H9 (cell line): ENCODE results near the gene CIB4. TPM values are rescaled to one million over a fixed set of nuclear protein-coding genes. Genes with fewer than 3 reads are reported as not detected.
A peak's percentile ranks its signal among the peaks of the same experiment; 100 is the strongest.
"Not testable (repeated sequence)": the region's sequence is repeated elsewhere in the genome, so short reads cannot be mapped to it uniquely, and the experiment has no call there.

Source experiments
- DNase-seq: peaks from one replicate; pipeline ENCODE4 v3.0.0-alpha.2; 2017
- H2AFZ ChIP-seq: one replicate; pipeline ENCODE4 v1.6.1; 2013; ENCODE audit warnings: mild to moderate bottlenecking, low read length, control low read depth, moderate library complexity
- H2AK5ac ChIP-seq: 2 replicates; pipeline ENCODE4 v1.6.1; 2013; ENCODE audit warnings: low read length, control low read depth, mixed read lengths; ENCODE audit not compliant: insufficient read length
- H2BK120ac ChIP-seq: one replicate; pipeline ENCODE4 v1.6.1; 2013; ENCODE audit warnings: low read depth, mild to moderate bottlenecking, low read length, control low read depth, inconsistent platforms; ENCODE audit not compliant: poor library complexity, severe bottlenecking
- H2BK12ac ChIP-seq: 2 replicates; pipeline ENCODE4 v1.6.1; 2013; ENCODE audit warnings: low read length, control low read depth, mixed read lengths, low read depth; ENCODE audit not compliant: insufficient read length
- H2BK15ac ChIP-seq: 2 replicates; pipeline ENCODE4 v1.6.1; 2013; ENCODE audit warnings: low read depth, low read length, control low read depth
- H2BK20ac ChIP-seq: one replicate; pipeline ENCODE4 v1.6.1; 2013; ENCODE audit warnings: low read depth, mild to moderate bottlenecking, low read length, control low read depth, inconsistent platforms; ENCODE audit not compliant: poor library complexity, severe bottlenecking
- H2BK5ac ChIP-seq: 2 replicates; pipeline ENCODE4 v1.6.1; 2013; ENCODE audit warnings: low read length, control low read depth, mixed read lengths; ENCODE audit not compliant: insufficient read length
- H3K14ac ChIP-seq: 2 replicates; pipeline ENCODE4 v1.6.1; 2013; ENCODE audit warnings: low read length, control low read depth; ENCODE audit not compliant: insufficient read depth
- H3K18ac ChIP-seq: 2 replicates; pipeline ENCODE4 v1.6.1; 2013; ENCODE audit warnings: low read depth, mild to moderate bottlenecking, mixed read lengths, low read length, control low read depth; ENCODE audit not compliant: insufficient read length
- H3K23ac ChIP-seq: 2 replicates; pipeline ENCODE4 v1.6.1; 2013; ENCODE audit warnings: low read length, control low read depth, mixed read lengths, low read depth; ENCODE audit not compliant: insufficient read length
- H3K23me2 ChIP-seq: 2 replicates; pipeline ENCODE4 v1.6.1; 2013; ENCODE audit warnings: low read depth, mild to moderate bottlenecking, mixed read lengths, low read length, control low read depth; ENCODE audit not compliant: insufficient read length, poor library complexity, severe bottlenecking
- H3K27ac ChIP-seq: 2 replicates; pipeline ENCODE4 v1.5.1; 2013; ENCODE audit warnings: low read length, control low read depth, mixed read lengths, low read depth; ENCODE audit not compliant: insufficient read length
- H3K27me3 ChIP-seq: 2 replicates; pipeline ENCODE4 v1.6.1; 2013; ENCODE audit warnings: low read length, control low read depth, inconsistent platforms; ENCODE audit not compliant: insufficient read depth
- H3K4ac ChIP-seq: 2 replicates; pipeline ENCODE4 v1.6.1; 2013; ENCODE audit warnings: low read depth, mild to moderate bottlenecking, control low read depth, inconsistent platforms, low read length, moderate library complexity
- H3K4me1 ChIP-seq: 2 replicates; pipeline ENCODE4 v1.6.1; 2013; ENCODE audit warnings: low read length, control low read depth, inconsistent platforms; ENCODE audit not compliant: insufficient read depth
- H3K4me2 ChIP-seq: 2 replicates; pipeline ENCODE4 v1.6.1; 2013; ENCODE audit warnings: low read length, control low read depth, mixed read lengths; ENCODE audit not compliant: insufficient read length, insufficient read depth
- H3K56ac ChIP-seq: 2 replicates; pipeline ENCODE4 v1.6.1; 2013; ENCODE audit warnings: low read depth, mild to moderate bottlenecking, mixed read lengths, low read length, control low read depth; ENCODE audit not compliant: insufficient read length
- H3K79me1 ChIP-seq: 2 replicates; pipeline ENCODE4 v1.6.1; 2013; ENCODE audit warnings: low read depth, mild to moderate bottlenecking, moderate library complexity, low read length, control low read depth, inconsistent platforms; ENCODE audit not compliant: insufficient read depth, poor library complexity, severe bottlenecking
- H3K79me2 ChIP-seq: 2 replicates; pipeline ENCODE4 v1.6.1; 2013; ENCODE audit warnings: low read length, control low read depth, inconsistent platforms; ENCODE audit not compliant: insufficient read depth
- H3K9ac ChIP-seq: 2 replicates; pipeline ENCODE4 v1.6.1; 2013; ENCODE audit warnings: low read length, control low read depth, mixed read lengths; ENCODE audit not compliant: insufficient read length; ENCODE audit errors: extremely low read depth
- H3K9me3 ChIP-seq: one replicate; pipeline ENCODE4 v1.6.1; 2013; ENCODE audit warnings: low read depth, low read length, inconsistent platforms; ENCODE audit not compliant: control insufficient read depth
- H3T11ph ChIP-seq: one replicate; pipeline ENCODE4 v1.6.1; 2013; ENCODE audit warnings: mild to moderate bottlenecking, low read length, control low read depth, inconsistent platforms
- H4K20me1 ChIP-seq: one replicate; pipeline ENCODE4 v1.6.1; 2013; ENCODE audit not compliant: control insufficient read depth, insufficient read length, insufficient read depth
- H4K5ac ChIP-seq: 2 replicates; pipeline ENCODE4 v1.6.1; 2013; ENCODE audit warnings: low read depth, mild to moderate bottlenecking, mixed read lengths, low read length, control low read depth; ENCODE audit not compliant: insufficient read length
- H4K8ac ChIP-seq: replicated peaks from 2 replicates; pipeline ENCODE4 v1.6.1; 2013; ENCODE audit warnings: low read length, control low read depth, mixed read lengths, low read depth; ENCODE audit not compliant: insufficient read length
- H4K91ac ChIP-seq: 2 replicates; pipeline ENCODE4 v1.6.1; 2013; ENCODE audit warnings: low read depth, mild to moderate bottlenecking, moderate library complexity, mixed read lengths, low read length, control low read depth; ENCODE audit not compliant: insufficient read length
- H3K27ac Mint-ChIP-seq, 3 experiments: 2 replicates in 2 of 3; 3 replicates in 1 of 3; pipeline ENCODE4 v1.8.0; 2020 to 2021; ENCODE audit warnings: mixed read lengths in 3 of 3, mild to moderate bottlenecking in 1 of 3, moderate library complexity in 1 of 3
- H3K27me3 Mint-ChIP-seq: 2 replicates; pipeline ENCODE4 v1.8.0; 2021; ENCODE audit warnings: low read depth, mild to moderate bottlenecking, moderate library complexity, mixed read lengths
- H3K36me3 Mint-ChIP-seq, 3 experiments: 2 replicates in 2 of 3; 3 replicates in 1 of 3; pipeline ENCODE4 v1.8.0; 2020 to 2021; ENCODE audit warnings: low read depth in 3 of 3, mixed read lengths in 3 of 3; ENCODE audit not compliant: insufficient read depth in 1 of 3
- H3K4me1 Mint-ChIP-seq, 2 experiments: 2 replicates each; pipeline ENCODE4 v1.8.0; 2020; ENCODE audit warnings: mixed read lengths in 2 of 2
- H3K4me3 Mint-ChIP-seq, 2 experiments: 2 replicates in 1 of 2; 3 replicates in 1 of 2; pipeline ENCODE4 v1.8.0; 2020 to 2021; ENCODE audit warnings: mild to moderate bottlenecking in 2 of 2, mixed read lengths in 2 of 2, moderate library complexity in 1 of 2
- H3K9me3 Mint-ChIP-seq, 2 experiments: 2 replicates in 1 of 2; 3 replicates in 1 of 2; pipeline ENCODE4 v1.8.0; 2020; ENCODE audit warnings: mild to moderate bottlenecking in 2 of 2, mixed read lengths in 2 of 2, moderate library complexity in 1 of 2
- CTCF ChIP-seq: fragments of 200-600 bp; sonication (generic); conservative IDR thresholded peaks from 3 replicates; pipeline ENCODE4 v1.8.0; 2021; ENCODE audit warnings: antibody characterized with exemption, mild to moderate bottlenecking
- WGBS: extraction: QIAGEN DNeasy Blood & Tissue Kit; methylation state at CpG from one replicate; pipeline ENCODE4 v1.1.7; 2013; ENCODE audit warnings: missing lambda C conversion rate, low lambda C conversion rate, mixed read lengths; ENCODE audit not compliant: insufficient read length; ENCODE audit errors: extremely low coverage; 5-methylcytosine and 5-hydroxymethylcytosine counted together
- total RNA-seq: library from RNA; stranded (reverse); gene quantifications from 2 replicates; pipeline ENCODE4 v1.2.1, GENCODE V29; 2021

Gene CIB4
- total RNA-seq, 1 experiment from 2014 or later: not detected

DNA sequence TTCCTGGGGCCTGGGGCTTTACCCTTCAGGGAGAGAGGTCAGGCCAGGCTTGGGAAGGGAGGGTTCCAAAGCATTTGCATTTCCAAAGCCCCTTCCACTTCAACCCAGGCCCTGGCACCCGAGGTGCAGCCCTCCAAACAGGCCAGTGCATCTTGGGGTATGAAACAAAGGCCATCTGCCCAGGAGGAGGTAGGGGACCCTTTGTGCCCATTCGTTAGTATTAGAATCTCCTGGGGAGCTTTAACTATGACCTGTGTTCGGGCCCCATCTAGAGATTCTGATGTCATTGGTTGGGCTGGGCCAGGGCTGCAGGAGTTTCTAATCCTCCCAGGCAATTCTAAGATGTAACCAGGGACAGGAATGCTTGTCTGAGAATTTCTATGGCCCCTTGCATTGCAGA is 73.6 kb downstream of the CIB4 start:
- no peak overlapping the region for H3K4me3 Mint-ChIP-seq
- no peak overlapping the region for H3K4ac ChIP-seq
- no peak overlapping the region for H2BK5ac ChIP-seq
- no peaks in the 10 kb centered on the region for H3K79me2 ChIP-seq
- no peak overlapping the region for H3K14ac ChIP-seq
- no CpG with 5 or more reads among the region's 3 CpGs for WGBS
- no peaks in the 10 kb centered on the region for H3K23me2 ChIP-seq
- no peaks in the 10 kb centered on the region for H3K9me3 Mint-ChIP-seq
- H3K4me1 Mint-ChIP-seq: peaks cover 42 to 56% of the 10 kb centered on the region in 2 experiments
- H4K8ac ChIP-seq: no peak overlapping the region
- peaks cover 60% of the 10 kb centered on the region for H3K27me3 Mint-ChIP-seq
- no peak for TF ChIP-seq CTCF
- H2AK5ac ChIP-seq: no peak overlapping the region
- H3K27ac Mint-ChIP-seq: peak overlapping the region in 2 of 3 experiments; percentile 80 to 90; a peak in 4 of 7 replicates
- H3K79me1 ChIP-seq: no peaks in the 10 kb centered on the region
- no peak overlapping the region for H3T11ph ChIP-seq
- H3K36me3 Mint-ChIP-seq: no peaks in the 10 kb centered on the region
- no peak overlapping the region for H3K9ac ChIP-seq
- H2BK12ac ChIP-seq: no peak overlapping the region
- H3K18ac ChIP-seq: no peak overlapping the region
- no peak overlapping the region for H3K56ac ChIP-seq
- H4K20me1 ChIP-seq: no peaks in the 10 kb centered on the region
- H3K4me2 ChIP-seq: no peak overlapping the region
- no peak overlapping the region for H3K27ac ChIP-seq
- peaks cover 7% of the 10 kb centered on the region; the same call in 1 of the 2 replicates for H3K4me1 ChIP-seq
- H2BK20ac ChIP-seq: no peak overlapping the region
- H3K23ac ChIP-seq: no peak overlapping the region
- H2BK15ac ChIP-seq: no peak overlapping the region
- no peaks in the 10 kb centered on the region for H3K27me3 ChIP-seq
- H4K5ac ChIP-seq: no peak overlapping the region
- no peaks in the 10 kb centered on the region for H3K9me3 ChIP-seq
- no peak for DNase-seq
- no peak overlapping the region for H4K91ac ChIP-seq
- H2AFZ ChIP-seq: no peak overlapping the region
- H2BK120ac ChIP-seq: no peak overlapping the region

- not testable (repeated sequence) for H2BK5ac ChIP-seq, H2BK12ac ChIP-seq, H3K4me1 ChIP-seq, H3K27ac ChIP-seq, H3K23me2 ChIP-seq, H2BK15ac ChIP-seq, H3K9me3 ChIP-seq, H3K9ac ChIP-seq, H3K4me2 ChIP-seq, H4K91ac ChIP-seq, H2BK120ac ChIP-seq, H3T11ph ChIP-seq, H4K8ac ChIP-seq, H3K36me3 Mint-ChIP-seq, H2BK20ac ChIP-seq, H3K9me3 Mint-ChIP-seq, H2AFZ ChIP-seq, H3K18ac ChIP-seq, H3K14ac ChIP-seq, DNase-seq, H4K20me1 ChIP-seq, H2AK5ac ChIP-seq, H3K23ac ChIP-seq, H3K27me3 ChIP-seq, H3K27ac Mint-ChIP-seq, H4K5ac ChIP-seq, H3K56ac ChIP-seq, H3K79me1 ChIP-seq, H3K79me2 ChIP-seq, H3K4me3 Mint-ChIP-seq, H3K4ac ChIP-seq
- no CpG with 5 or more reads among the region's 1 CpG for WGBS
- peaks cover 59% of the 10 kb centered on the region for H3K27me3 Mint-ChIP-seq
- peaks cover 37 to 50% of the 10 kb centered on the region in 2 experiments for H3K4me1 Mint-ChIP-seq
Observed at GRCh38 chr2:26566731-26567130, 74.4 kb downstream of the CIB4 start.
